IPS-18a (cell line): ENCODE measurements around the gene ACOX3.

Source experiments
- H3K27ac ChIP-seq: one replicate; pipeline ENCODE4 v1.5.1; 2013; ENCODE audit warnings: low read length
- H3K27me3 ChIP-seq: one replicate; pipeline ENCODE4 v1.6.1; 2013; ENCODE audit warnings: mild to moderate bottlenecking, low read length; ENCODE audit not compliant: control insufficient read depth, insufficient read depth
- H3K36me3 ChIP-seq: one replicate; pipeline ENCODE4 v1.6.1; 2013; ENCODE audit warnings: low read depth, low read length; ENCODE audit not compliant: control insufficient read depth
- H3K4me1 ChIP-seq: one replicate; pipeline ENCODE4 v1.6.1; 2013; ENCODE audit warnings: low read depth, low read length; ENCODE audit not compliant: control insufficient read depth
- H3K4me3 ChIP-seq: one replicate; pipeline ENCODE4 v1.5.1; 2013; ENCODE audit warnings: low read length
- H3K9ac ChIP-seq: one replicate; pipeline ENCODE4 v1.6.1; 2013; ENCODE audit warnings: mild to moderate bottlenecking, low read length, moderate library complexity
- H3K9me3 ChIP-seq: one replicate; pipeline ENCODE4 v1.6.1; 2013; ENCODE audit warnings: low read depth, low read length; ENCODE audit not compliant: control insufficient read depth

ACOX3 gene

GRCh38 chr4:8464381-8464780, 23.9 kb upstream of the ACOX3 start:
- Histone ChIP-seq H3K27ac (no peak overlapping the region), H3K27me3 (no peaks in the 10 kb centered on the region), H3K4me3 (no peak overlapping the region), H3K9me3 (no peaks in the 10 kb centered on the region), H3K36me3 (peaks cover 33% of the 10 kb centered on the region), H3K9ac (no peak overlapping the region), H3K4me1 (peaks cover 4% of the 10 kb centered on the region)

DNA sequence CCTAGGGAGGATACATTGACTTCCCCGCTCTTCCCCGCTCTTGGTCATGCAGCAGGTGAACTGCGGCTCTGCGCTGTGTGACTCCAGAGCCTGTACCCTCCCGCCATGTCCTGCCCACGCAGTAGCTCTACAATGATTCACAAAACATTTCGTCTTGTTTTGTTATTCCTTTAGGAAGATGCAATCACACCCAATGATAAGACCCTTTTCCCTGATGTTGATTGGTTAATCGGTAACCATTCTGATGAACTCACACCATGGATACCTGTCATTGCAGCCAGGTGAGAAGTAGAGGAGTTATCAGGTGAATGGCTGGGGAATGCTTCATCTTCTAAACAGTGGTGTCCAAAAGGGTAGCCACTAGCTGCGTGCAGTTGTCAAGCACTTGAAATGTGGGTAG, 23.3 kb upstream of the ACOX3 start:
- no peaks in the 10 kb centered on the region for H3K27me3 ChIP-seq
- H3K36me3 ChIP-seq: peaks cover 30% of the 10 kb centered on the region
- no peak overlapping the region for H3K4me3 ChIP-seq
- H3K4me1 ChIP-seq: peaks cover under 1% of the 10 kb centered on the region
- no peaks in the 10 kb centered on the region for H3K9me3 ChIP-seq
- H3K9ac ChIP-seq: no peak overlapping the region
- no peak overlapping the region for H3K27ac ChIP-seq

DNA sequence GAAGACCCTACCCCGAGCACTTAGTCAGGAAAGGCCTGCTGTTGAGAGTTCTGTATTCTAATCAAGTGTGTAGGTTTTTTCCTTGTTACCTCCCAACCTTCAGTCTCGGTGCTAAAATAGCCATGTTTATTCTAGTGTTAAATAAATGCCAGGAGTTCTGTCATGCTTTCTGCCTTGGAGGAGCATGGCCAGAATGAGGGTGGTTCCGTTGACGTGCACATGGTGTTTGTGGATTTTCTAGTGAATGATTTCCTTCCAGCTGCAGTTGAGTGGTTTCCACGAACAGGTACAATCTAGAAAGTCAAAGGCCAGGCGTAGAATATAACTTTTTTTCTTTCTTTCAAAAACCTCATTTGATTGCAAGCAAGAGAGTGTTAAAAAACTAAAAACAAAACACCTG, 21.1 kb upstream of the ACOX3 start:
- no peak overlapping the region for H3K9ac ChIP-seq
- no peaks in the 10 kb centered on the region for H3K4me1 ChIP-seq
- no peak overlapping the region for H3K4me3 ChIP-seq
- H3K27ac ChIP-seq: no peak overlapping the region
- peaks cover 27% of the 10 kb centered on the region for H3K36me3 ChIP-seq
- H3K27me3 ChIP-seq: no peaks in the 10 kb centered on the region
- no peaks in the 10 kb centered on the region for H3K9me3 ChIP-seq

GRCh38 chr4:8461086-8461485, 20.6 kb upstream of the ACOX3 start:
- peaks cover 32% of the 10 kb centered on the region for H3K36me3 ChIP-seq

GRCh38 chr4:8459867-8460445, 19.4 kb upstream of the ACOX3 start:
- no peaks in the 10 kb centered on the region for H3K4me1 ChIP-seq
- H3K27ac ChIP-seq: no peak overlapping the region
- peaks cover 27% of the 10 kb centered on the region for H3K36me3 ChIP-seq
- H3K4me3 ChIP-seq: no peak overlapping the region
- no peaks in the 10 kb centered on the region for H3K9me3 ChIP-seq
- H3K9ac ChIP-seq: no peak overlapping the region
- H3K27me3 ChIP-seq: no peaks in the 10 kb centered on the region

More at GRCh38 chr4:8461086-8461485, 20.6 kb upstream of the ACOX3 start:
- no peak overlapping the region for H3K27ac ChIP-seq
- H3K9me3 ChIP-seq: no peaks in the 10 kb centered on the region
- no peak overlapping the region for H3K4me3 ChIP-seq
- H3K4me1 ChIP-seq: no peaks in the 10 kb centered on the region
- no peak overlapping the region for H3K9ac ChIP-seq
- H3K27me3 ChIP-seq: no peaks in the 10 kb centered on the region

- H3K36me3 ChIP-seq: peaks cover 42% of the 10 kb centered on the region
- H3K9me3 ChIP-seq: no peaks in the 10 kb centered on the region
- H3K27ac ChIP-seq: no peak overlapping the region
- no peak overlapping the region for H3K4me3 ChIP-seq
- H3K9ac ChIP-seq: no peak overlapping the region
- H3K4me1 ChIP-seq: no peaks in the 10 kb centered on the region
- no peaks in the 10 kb centered on the region for H3K27me3 ChIP-seq
These were observed 17.2 kb upstream of the ACOX3 start for GRCh38 chr4:8457646-8458252.

DNA sequence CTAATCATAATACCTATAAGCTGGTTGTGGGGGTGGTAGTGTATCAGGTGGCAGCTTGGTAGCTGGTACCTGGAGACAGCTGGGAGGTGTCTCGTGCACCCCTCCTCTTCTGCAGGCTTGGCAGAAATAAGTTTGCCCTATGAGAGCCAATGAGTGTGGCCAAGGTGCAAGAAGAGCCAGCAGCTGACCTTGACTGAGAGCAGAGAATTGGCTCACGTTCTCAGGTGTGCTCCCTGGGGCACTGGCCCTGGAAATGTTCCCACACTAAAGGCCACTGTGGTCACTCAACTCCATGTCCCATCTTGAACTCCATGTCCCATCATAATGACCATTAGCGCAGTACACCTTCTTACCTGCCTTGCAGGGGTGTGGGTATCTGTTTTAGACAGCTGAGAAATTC, 13.4 kb upstream of the ACOX3 start:
- Histone ChIP-seq H3K27ac (no peak overlapping the region), H3K4me1 (no peaks in the 10 kb centered on the region), H3K9me3 (no peaks in the 10 kb centered on the region), H3K9ac (no peak overlapping the region), H3K27me3 (no peaks in the 10 kb centered on the region), H3K4me3 (no peak overlapping the region), H3K36me3 (peaks cover 53% of the 10 kb centered on the region)

DNA sequence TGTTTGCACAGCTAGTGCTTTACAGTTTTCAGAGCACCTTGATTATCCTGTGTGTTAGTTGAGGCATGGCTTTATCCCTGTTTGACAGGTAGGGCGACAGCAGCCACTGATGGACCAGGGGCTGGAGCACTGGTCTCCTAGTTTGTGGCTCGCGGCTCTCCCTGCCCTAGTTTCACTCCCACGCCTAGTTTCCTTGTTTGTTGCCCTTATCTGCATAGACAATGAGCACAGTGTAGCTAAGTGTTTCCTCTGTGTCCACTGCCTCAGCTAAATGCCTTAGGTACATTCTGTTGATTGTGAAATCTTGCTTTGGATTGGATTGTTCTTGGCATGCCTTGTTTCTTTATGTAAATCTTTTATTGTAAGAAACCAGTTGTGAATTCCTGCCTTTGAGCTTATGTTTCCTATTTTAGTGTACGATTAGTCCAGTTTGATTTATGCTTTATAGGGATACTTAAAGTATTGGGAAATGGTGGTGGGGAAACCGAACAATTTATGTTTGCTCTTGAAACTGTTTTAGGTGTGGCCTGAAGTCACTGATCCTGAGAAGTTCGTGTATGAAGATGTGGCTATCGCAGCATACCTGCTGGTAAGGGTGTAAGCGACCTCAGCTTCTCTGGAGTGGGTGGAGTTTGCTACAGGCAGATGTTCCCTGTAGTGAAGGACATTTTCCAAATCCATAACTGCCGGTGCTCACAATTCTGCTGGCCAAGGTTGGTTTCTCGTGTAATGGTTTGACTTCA, 11.1 kb upstream of the ACOX3 start:
- H3K36me3 ChIP-seq: peaks cover 45% of the 10 kb centered on the region
- no peak overlapping the region for H3K4me3 ChIP-seq
- H3K9ac ChIP-seq: no peak overlapping the region
- no peaks in the 10 kb centered on the region for H3K4me1 ChIP-seq
- no peak overlapping the region for H3K27ac ChIP-seq
- no peaks in the 10 kb centered on the region for H3K9me3 ChIP-seq
- no peaks in the 10 kb centered on the region for H3K27me3 ChIP-seq

GRCh38 chr4:8446122-8446521, 5.6 kb upstream of the ACOX3 start:
- Histone ChIP-seq H3K27me3 (no peaks in the 10 kb centered on the region), H3K9ac (no peak overlapping the region), H3K9me3 (no peaks in the 10 kb centered on the region), H3K27ac (no peak overlapping the region), H3K4me3 (no peak overlapping the region), H3K4me1 (no peaks in the 10 kb centered on the region), H3K36me3 (peaks cover under 1% of the 10 kb centered on the region)

DNA sequence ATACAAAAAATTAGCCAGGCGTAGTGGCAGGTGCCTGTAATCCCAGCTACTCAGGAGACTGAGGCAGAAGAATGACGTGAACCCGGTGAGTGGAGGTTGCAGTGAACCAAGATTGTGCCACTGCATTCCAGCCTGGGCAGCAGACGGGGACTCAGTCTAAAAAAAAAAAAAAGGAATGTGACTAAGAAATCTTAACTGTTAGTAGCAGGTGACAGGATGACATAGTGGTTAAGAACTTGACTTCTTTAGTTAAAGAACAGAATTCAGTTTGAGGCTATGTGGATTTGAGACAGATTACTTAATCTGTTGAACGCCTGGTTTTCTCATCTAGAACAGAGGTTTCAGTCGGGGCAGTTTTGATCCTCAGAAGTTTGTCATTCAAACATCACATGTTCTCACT, 3.3 kb upstream of the ACOX3 start:
- H3K4me3 ChIP-seq: no peak overlapping the region

DNA sequence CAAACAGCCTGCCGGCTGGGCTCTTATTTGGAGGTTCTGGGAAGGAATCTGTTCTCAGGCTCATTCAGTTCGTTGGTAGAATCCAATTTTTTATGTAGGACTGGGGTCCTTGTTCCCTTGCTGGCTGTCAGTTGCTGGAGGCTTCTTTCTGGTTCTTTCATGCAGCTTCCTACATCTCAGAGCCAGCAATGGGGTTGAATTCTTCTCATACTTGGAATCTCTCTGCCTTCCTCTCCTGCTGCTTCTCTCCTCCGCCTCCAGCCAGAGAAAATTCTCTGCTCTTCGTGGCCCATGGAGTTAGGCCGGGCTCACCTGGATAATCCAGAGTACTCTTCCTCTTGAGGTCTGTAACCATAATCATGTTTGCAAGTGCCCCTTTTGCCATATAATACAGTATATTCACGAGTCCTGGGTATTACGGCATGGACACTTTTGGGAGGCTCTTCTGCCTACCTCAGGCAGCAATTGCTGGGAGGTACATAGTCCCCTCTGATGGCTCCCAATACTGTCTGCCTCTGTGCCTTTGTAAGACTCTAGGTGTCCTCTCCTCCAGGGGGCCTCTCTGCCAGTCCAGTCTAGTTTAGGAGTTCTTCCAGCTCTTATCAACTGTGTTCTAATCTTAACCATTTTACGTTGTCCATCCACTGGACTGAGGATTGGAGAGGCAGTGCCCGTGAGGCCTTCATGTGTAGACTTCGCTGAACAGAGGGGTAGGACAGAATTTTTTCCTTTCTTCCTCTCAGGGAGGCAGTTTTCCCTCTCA, 2.3 kb upstream of the ACOX3 start:
- Histone ChIP-seq H3K27ac (no peak overlapping the region), H3K4me3 (no peak overlapping the region), H3K36me3 (no peaks in the 10 kb centered on the region), H3K9ac (no peak overlapping the region), H3K4me1 (peaks cover 5% of the 10 kb centered on the region), H3K9me3 (no peaks in the 10 kb centered on the region), H3K27me3 (no peaks in the 10 kb centered on the region)

More for the DNA sequence above, 3.3 kb upstream of the ACOX3 start:
- H3K4me1 ChIP-seq: no peaks in the 10 kb centered on the region
- H3K27ac ChIP-seq: no peak overlapping the region
- no peaks in the 10 kb centered on the region for H3K36me3 ChIP-seq
- no peak overlapping the region for H3K9ac ChIP-seq
- H3K27me3 ChIP-seq: no peaks in the 10 kb centered on the region
- no peaks in the 10 kb centered on the region for H3K9me3 ChIP-seq
